Nephron (organoid): ENCODE results near the gene CSMD2.

Experiments
- H3K27ac Mint-ChIP-seq, 3 experiments: 2 replicates each; pipeline ENCODE4 v1.8.0; 2020; ENCODE audit warnings: mixed read lengths in 3 of 3, mild to moderate bottlenecking in 2 of 3, moderate library complexity in 1 of 3
- H3K27me3 Mint-ChIP-seq: 2 replicates; pipeline ENCODE4 v1.8.0; 2021; ENCODE audit warnings: low read depth, mild to moderate bottlenecking, moderate library complexity, mixed read lengths
- H3K36me3 Mint-ChIP-seq: 2 replicates; pipeline ENCODE4 v1.8.0; 2020; ENCODE audit warnings: low read depth, mixed read lengths
- H3K4me1 Mint-ChIP-seq: 2 replicates; pipeline ENCODE4 v1.8.0; 2020; ENCODE audit warnings: mixed read lengths
- H3K4me3 Mint-ChIP-seq, 3 experiments: 2 replicates each; pipeline ENCODE4 v1.8.0; 2020; ENCODE audit warnings: mild to moderate bottlenecking in 3 of 3, mixed read lengths in 3 of 3, moderate library complexity in 2 of 3
- H3K9me3 Mint-ChIP-seq: 2 replicates; pipeline ENCODE4 v1.8.0; 2020; ENCODE audit warnings: mixed read lengths
- CTCF ChIP-seq, 3 experiments: fragments of 200-600 bp; sonication (generic); IDR thresholded peaks; one replicate each; pipeline ENCODE4 v1.5.0; 2021; ENCODE audit warnings: antibody characterized with exemption in 3 of 3; ENCODE audit not compliant: unreplicated experiment in 3 of 3

CSMD2 gene

GRCh38 chr1:33468531-33468930 is 696.5 kb downstream of the CSMD2 start:
- no peaks in the 10 kb centered on the region for H3K9me3 Mint-ChIP-seq

GRCh38 chr1:33468011-33468410 is 697.0 kb downstream of the CSMD2 start:
- Mint-ChIP-seq H3K36me3 (no peaks in the 10 kb centered on the region), H3K4me3 (no peak overlapping the region)
- TF ChIP-seq CTCF (IDR thresholded peaks at IDR 0.05; ENCODE audit: unreplicated experiment in 3 of 3), result no peak

More at GRCh38 chr1:33468531-33468930, 696.5 kb downstream of the CSMD2 start:
- no peak for TF ChIP-seq CTCF (IDR thresholded peaks at IDR 0.05; ENCODE audit: unreplicated experiment in 3 of 3)
- H3K4me1 Mint-ChIP-seq, result peaks cover 42% of the 10 kb centered on the region
- H3K36me3 Mint-ChIP-seq, result no peaks in the 10 kb centered on the region
- H3K27me3 Mint-ChIP-seq, result no peaks in the 10 kb centered on the region
- H3K27ac Mint-ChIP-seq, result peak overlapping the region in 2 of 3 experiments; percentile 26 to 33
- no peak overlapping the region for H3K4me3 Mint-ChIP-seq

DNA sequence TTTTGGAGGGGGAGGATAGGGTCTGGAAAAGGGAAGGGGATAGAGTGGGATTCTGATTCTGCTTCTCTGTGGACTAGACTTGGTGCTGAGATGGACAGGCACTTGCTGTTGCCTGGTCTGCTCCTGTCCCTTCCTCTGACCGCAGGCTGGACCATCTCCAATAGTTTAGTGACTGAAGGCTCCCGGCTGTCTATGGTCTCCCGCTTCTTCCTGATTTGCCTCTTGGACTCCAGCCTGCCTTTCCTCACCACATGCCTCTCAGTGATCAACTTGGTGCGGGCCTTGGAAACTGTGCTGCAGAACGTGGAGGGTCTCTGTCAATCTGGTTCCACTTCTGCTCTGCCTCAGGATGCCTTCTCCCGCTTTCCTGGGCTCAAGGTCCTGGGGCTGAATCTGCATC is 698.9 kb downstream of the CSMD2 start:
- Mint-ChIP-seq H3K9me3 (no peaks in the 10 kb centered on the region), H3K27ac (peak overlapping the region; percentile 6 to 76 (median 27)), H3K4me1 (peaks cover 33% of the 10 kb centered on the region), H3K27me3 (no peaks in the 10 kb centered on the region), H3K36me3 (no peaks in the 10 kb centered on the region), H3K4me3 (no peak overlapping the region)
- TF ChIP-seq CTCF (IDR thresholded peaks at IDR 0.05; ENCODE audit: unreplicated experiment in 3 of 3), result no peak

More at GRCh38 chr1:33468011-33468410, 697.0 kb downstream of the CSMD2 start:
- Mint-ChIP-seq H3K27me3 (no peaks in the 10 kb centered on the region), H3K9me3 (no peaks in the 10 kb centered on the region), H3K4me1 (peaks cover 36% of the 10 kb centered on the region), H3K27ac (no peak overlapping the region)

DNA sequence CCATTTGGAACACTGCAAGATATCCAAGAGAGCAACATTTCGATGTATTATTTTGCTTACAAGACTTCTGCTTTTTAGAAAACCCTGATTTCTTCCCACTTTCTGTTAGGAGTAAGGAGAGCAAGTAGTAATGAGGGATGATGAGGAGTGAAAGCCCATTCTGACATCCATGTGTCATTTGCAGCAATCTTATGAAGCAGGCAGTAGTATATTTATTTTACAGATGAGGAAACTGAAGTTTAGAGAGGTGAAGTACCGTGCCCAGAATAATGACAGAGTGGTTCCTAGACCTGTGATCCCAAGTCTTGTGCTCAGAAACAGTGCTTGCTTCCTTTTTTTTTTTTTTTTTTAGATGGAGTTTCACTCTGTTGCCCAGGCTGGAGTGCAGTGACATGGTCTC is 699.7 kb downstream of the CSMD2 start:
- no peaks in the 10 kb centered on the region for H3K36me3 Mint-ChIP-seq
- H3K4me1 Mint-ChIP-seq, result peaks cover 37% of the 10 kb centered on the region
- no peak overlapping the region for H3K27ac Mint-ChIP-seq
- H3K27me3 Mint-ChIP-seq, result no peaks in the 10 kb centered on the region
- TF ChIP-seq CTCF (IDR thresholded peaks at IDR 0.05; ENCODE audit: unreplicated experiment in 3 of 3), result no peak
- H3K4me3 Mint-ChIP-seq, result no peak overlapping the region
- no peaks in the 10 kb centered on the region for H3K9me3 Mint-ChIP-seq

GRCh38 chr1:33464552-33464951 is 700.5 kb downstream of the CSMD2 start:
- Mint-ChIP-seq H3K27me3 (no peaks in the 10 kb centered on the region), H3K9me3 (no peaks in the 10 kb centered on the region), H3K36me3 (no peaks in the 10 kb centered on the region), H3K27ac (no peak overlapping the region), H3K4me1 (peaks cover 37% of the 10 kb centered on the region), H3K4me3 (no peak overlapping the region)
- no peak for TF ChIP-seq CTCF (IDR thresholded peaks at IDR 0.05; ENCODE audit: unreplicated experiment in 3 of 3)
